K562 treated with DMSO at 1 percent for 12 hours (cell line): ENCODE measurements around the gene RREB1. TPM values are rescaled to one million over a fixed set of nuclear protein-coding genes. Genes with fewer than 3 reads are reported as not detected.

ENCODE experiments used
- total RNA-seq: library from RNA; unstranded; fragments of 300-600 nt; gene quantifications from 2 replicates; pipeline ENCODE4 v1.2.3, GENCODE V29; 2022; ENCODE audit not compliant: insufficient read depth

RREB1 gene, protein sequence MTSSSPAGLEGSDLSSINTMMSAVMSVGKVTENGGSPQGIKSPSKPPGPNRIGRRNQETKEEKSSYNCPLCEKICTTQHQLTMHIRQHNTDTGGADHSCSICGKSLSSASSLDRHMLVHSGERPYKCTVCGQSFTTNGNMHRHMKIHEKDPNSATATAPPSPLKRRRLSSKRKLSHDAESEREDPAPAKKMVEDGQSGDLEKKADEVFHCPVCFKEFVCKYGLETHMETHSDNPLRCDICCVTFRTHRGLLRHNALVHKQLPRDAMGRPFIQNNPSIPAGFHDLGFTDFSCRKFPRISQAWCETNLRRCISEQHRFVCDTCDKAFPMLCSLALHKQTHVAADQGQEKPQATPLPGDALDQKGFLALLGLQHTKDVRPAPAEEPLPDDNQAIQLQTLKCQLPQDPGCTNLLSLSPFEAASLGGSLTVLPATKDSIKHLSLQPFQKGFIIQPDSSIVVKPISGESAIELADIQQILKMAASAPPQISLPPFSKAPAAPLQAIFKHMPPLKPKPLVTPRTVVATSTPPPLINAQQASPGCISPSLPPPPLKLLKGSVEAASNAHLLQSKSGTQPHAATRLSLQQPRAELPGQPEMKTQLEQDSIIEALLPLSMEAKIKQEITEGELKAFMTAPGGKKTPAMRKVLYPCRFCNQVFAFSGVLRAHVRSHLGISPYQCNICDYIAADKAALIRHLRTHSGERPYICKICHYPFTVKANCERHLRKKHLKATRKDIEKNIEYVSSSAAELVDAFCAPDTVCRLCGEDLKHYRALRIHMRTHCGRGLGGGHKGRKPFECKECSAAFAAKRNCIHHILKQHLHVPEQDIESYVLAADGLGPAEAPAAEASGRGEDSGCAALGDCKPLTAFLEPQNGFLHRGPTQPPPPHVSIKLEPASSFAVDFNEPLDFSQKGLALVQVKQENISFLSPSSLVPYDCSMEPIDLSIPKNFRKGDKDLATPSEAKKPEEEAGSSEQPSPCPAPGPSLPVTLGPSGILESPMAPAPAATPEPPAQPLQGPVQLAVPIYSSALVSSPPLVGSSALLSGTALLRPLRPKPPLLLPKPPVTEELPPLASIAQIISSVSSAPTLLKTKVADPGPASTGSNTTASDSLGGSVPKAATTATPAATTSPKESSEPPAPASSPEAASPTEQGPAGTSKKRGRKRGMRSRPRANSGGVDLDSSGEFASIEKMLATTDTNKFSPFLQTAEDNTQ (N-terminal part only)
- 4.1 and 25.3 TPM in 2 replicates for total RNA-seq

DNA sequence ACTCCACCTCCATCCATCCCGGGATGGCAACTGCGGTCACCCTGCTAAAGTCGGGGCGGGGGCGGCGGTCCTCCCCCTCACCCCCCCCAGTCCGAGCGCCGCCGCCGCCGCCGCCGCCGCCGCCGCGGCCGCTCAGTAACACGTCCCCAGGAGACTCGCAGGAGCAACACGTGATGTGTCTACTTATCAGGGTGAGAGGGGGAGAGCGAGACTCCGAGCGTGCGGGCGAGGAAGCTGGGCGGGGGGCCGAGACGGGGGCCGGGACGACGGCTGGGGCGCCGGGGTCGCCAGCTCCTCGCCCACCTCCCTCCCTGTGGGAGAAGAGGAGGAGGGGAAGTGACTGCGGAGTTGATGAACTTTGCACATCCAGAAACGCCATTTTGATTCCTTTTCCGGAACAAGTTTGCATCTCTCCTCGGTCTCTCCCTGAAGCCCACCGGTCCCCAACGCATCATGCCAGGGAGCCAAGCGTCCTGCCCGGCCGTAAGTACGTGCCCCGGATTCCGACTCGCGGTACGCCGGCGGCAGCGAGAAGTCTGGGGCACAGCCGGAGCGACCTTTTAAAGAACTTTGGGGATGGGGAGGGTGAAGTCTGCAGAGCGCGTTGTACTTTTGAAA, at the start of gene RREB1:
RREB1 (plus strand) TSS at position 384 of the 618 bp plus-strand sequence. CDS start 73,951 bp downstream, outside the sequence.

Other genes with a start within 250 kb of the RREB1 start
- gene SSR1, start 205.2 kb downstream of the RREB1 start, total RNA-seq = 51.7 and 116 TPM in 2 replicates